ENCODE measurements around the gene ATP2B2.

DNA sequence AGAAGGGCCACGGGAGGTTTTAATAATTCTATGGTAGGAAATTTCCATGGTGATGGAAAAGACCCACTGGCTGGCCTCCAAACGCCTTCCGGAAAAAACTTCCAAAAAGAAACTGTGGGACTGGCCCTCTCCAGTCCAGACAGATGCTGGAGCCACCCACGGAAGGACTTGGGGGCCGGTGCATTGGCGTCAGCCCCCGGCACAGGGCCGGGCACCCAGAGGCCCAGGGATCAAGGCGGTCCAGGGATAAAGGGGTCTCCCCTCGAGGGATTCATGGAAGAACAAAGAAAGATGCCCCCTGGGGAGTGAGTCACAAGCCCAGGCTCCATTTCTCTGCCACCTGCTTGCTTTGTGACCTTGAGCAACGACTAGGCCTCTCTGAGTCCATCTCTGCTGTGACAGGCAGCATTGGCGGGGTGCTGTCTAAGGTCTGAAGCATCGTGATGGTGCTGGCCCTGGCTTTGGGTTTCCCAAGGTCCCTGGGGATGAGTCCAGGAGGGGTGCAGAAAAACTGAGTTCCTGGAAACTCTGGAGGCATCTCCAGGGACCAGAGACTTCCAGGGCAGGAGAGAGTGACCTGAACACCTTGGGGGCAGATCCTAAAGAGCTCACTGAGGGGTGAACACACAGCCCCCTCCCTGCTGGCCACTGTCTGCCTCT lies 21.6 kb downstream of the ATP2B2 start:
- TF ChIP-seq, protein P1, sequence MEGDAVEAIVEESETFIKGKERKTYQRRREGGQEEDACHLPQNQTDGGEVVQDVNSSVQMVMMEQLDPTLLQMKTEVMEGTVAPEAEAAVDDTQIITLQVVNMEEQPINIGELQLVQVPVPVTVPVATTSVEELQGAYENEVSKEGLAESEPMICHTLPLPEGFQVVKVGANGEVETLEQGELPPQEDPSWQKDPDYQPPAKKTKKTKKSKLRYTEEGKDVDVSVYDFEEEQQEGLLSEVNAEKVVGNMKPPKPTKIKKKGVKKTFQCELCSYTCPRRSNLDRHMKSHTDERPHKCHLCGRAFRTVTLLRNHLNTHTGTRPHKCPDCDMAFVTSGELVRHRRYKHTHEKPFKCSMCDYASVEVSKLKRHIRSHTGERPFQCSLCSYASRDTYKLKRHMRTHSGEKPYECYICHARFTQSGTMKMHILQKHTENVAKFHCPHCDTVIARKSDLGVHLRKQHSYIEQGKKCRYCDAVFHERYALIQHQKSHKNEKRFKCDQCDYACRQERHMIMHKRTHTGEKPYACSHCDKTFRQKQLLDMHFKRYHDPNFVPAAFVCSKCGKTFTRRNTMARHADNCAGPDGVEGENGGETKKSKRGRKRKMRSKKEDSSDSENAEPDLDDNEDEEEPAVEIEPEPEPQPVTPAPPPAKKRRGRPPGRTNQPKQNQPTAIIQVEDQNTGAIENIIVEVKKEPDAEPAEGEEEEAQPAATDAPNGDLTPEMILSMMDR (conservative IDR thresholded peaks at IDR 0.05; ENCODE audit: low read length) = no peak
- no peak for TF ChIP-seq EZH2phosphoT487 (IDR thresholded peaks at IDR 0.05; ENCODE audit: borderline replicate concordance, low read depth, low read length)
